Hepatocyte (in vitro differentiated cells): ENCODE data around the gene ALG13. TPM values are rescaled to one million over a fixed set of nuclear protein-coding genes. Genes with fewer than 3 reads are reported as not detected.
A peak's percentile ranks its signal among the peaks of the same experiment; 100 is the strongest.

Experiments used
- DNase-seq: peaks from one replicate; pipeline ENCODE4 v3.0.0-alpha.2; 2016; ENCODE audit warnings: low spot score
- H2AFZ ChIP-seq: fragments of 200-600 bp; sonication (generic); 2 replicates; pipeline ENCODE4 v1.6.0; 2016; ENCODE audit warnings: antibody characterized with exemption, mild to moderate bottlenecking
- H3K27ac ChIP-seq: fragments of 200-600 bp; sonication (generic); 2 replicates; pipeline ENCODE4 v1.5.1; 2016; ENCODE audit warnings: mild to moderate bottlenecking
- H3K27me3 ChIP-seq: fragments of 200-600 bp; sonication (generic); 2 replicates; pipeline ENCODE4 v1.6.1; 2016
- H3K36me3 ChIP-seq: fragments of 200-600 bp; sonication (generic); replicated peaks from 2 replicates; pipeline ENCODE4 v1.5.1; 2016; ENCODE audit warnings: low read depth; ENCODE audit not compliant: insufficient read depth
- H3K4me1 ChIP-seq: fragments of 200-600 bp; sonication (generic); 2 replicates; pipeline ENCODE4 v1.5.1; 2016; ENCODE audit warnings: mild to moderate bottlenecking, moderate library complexity; ENCODE audit not compliant: insufficient read depth
- H3K4me2 ChIP-seq: fragments of 200-600 bp; sonication (generic); 2 replicates; pipeline ENCODE4 v1.6.0; 2016
- H3K4me3 ChIP-seq: fragments of 200-600 bp; sonication (generic); 2 replicates; pipeline ENCODE4 v1.5.1; 2016; ENCODE audit warnings: mild to moderate bottlenecking
- H3K79me2 ChIP-seq: fragments of 200-600 bp; sonication (generic); 2 replicates; pipeline ENCODE4 v1.6.0; 2017; ENCODE audit warnings: mild to moderate bottlenecking
- H3K9me2 ChIP-seq: fragments of 200-600 bp; sonication (generic); replicated peaks from 2 replicates; pipeline ENCODE4 v1.6.0; 2017; ENCODE audit warnings: mild to moderate bottlenecking; ENCODE audit not compliant: insufficient read depth
- H3K9me3 ChIP-seq: fragments of 200-600 bp; sonication (generic); 2 replicates; pipeline ENCODE4 v1.5.1; 2016; ENCODE audit warnings: low read depth, mild to moderate bottlenecking
- H4K20me1 ChIP-seq: fragments of 200-600 bp; sonication (generic); 2 replicates; pipeline ENCODE4 v1.6.0; 2016; ENCODE audit warnings: mild to moderate bottlenecking; ENCODE audit not compliant: insufficient read depth, poor library complexity, severe bottlenecking
- CTCF ChIP-seq: fragments of 200-600 bp; sonication (generic); IDR thresholded peaks from 2 replicates; pipeline ENCODE4 v1.5.1; 2016; ENCODE audit warnings: antibody characterized with exemption, mild to moderate bottlenecking; ENCODE audit not compliant: poor library complexity
- EZH2 ChIP-seq: fragments of 200-600 bp; sonication (generic); IDR thresholded peaks from 2 replicates; pipeline ENCODE4 v1.6.1; 2016; ENCODE audit warnings: antibody characterized with exemption, mild to moderate bottlenecking, borderline replicate concordance
- EZH2phosphoT487 ChIP-seq: fragments of 200-600 bp; sonication (generic); IDR thresholded peaks from one replicate; pipeline ENCODE4 v1.6.1; 2018; ENCODE audit warnings: antibody characterized with exemption, mild to moderate bottlenecking, low read depth, moderate library complexity; ENCODE audit not compliant: unreplicated experiment, severe bottlenecking
- WGBS: methylation state at CpG from one replicate; pipeline ENCODE4 v1.1.6; 2016; ENCODE audit warnings: low lambda C conversion rate; ENCODE audit errors: missing lambda C conversion rate; 5-methylcytosine and 5-hydroxymethylcytosine counted together
- polyA plus RNA-seq: library from polyadenylated mRNA; unstranded; fragments of >200 nt; fragmentation: Nextera tagmentation; extraction: Ambion mirVana; gene quantifications from 2 replicates; pipeline ENCODE4 v1.2.1, GENCODE V29; 2016
- total RNA-seq: library from RNA; depleted of rRNA; stranded (reverse); fragments of >200 nt; gene quantifications from 2 replicates; pipeline ENCODE4 v1.2.3, GENCODE V29; 2014

The ALG13 gene
- total and polyA plus RNA-seq, 2 experiments from 2014 or later = 61.5 to 77.4 TPM

- TF ChIP-seq CTCF (peak; percentile 56), EZH2 (no peak)
- H3K9me3 ChIP-seq = no peaks in the 10 kb centered on the region
- H3K4me1 ChIP-seq = no peaks in the 10 kb centered on the region
- H4K20me1 ChIP-seq = no peaks in the 10 kb centered on the region
- no peak overlapping the region for H2AFZ ChIP-seq
- no peaks in the 10 kb centered on the region for H3K36me3 ChIP-seq
- no peak overlapping the region for H3K4me2 ChIP-seq
- no peaks in the 10 kb centered on the region for H3K79me2 ChIP-seq
- no peaks in the 10 kb centered on the region for H3K9me2 ChIP-seq
- no peak overlapping the region for H3K4me3 ChIP-seq
- no peak overlapping the region for H3K27ac ChIP-seq
- H3K27me3 ChIP-seq = no peaks in the 10 kb centered on the region
- DNase-seq = peak; percentile 13
- WGBS = 83% methylated on average over 5 of the region's 5 CpGs
Observed at GRCh38 chrX:111719426-111720210, 38.6 kb downstream of the ALG13 start.

GRCh38 chrX:111728096-111728495 is 47.1 kb downstream of the ALG13 start:
- no peak overlapping the region for H2AFZ ChIP-seq
- DNase-seq = no peak
- H3K79me2 ChIP-seq = no peaks in the 10 kb centered on the region
- WGBS = 98% methylated on average over 2 of the region's 2 CpGs
- no peak overlapping the region for H3K4me3 ChIP-seq
- H4K20me1 ChIP-seq = no peaks in the 10 kb centered on the region
- H3K9me2 ChIP-seq = no peaks in the 10 kb centered on the region
- no peaks in the 10 kb centered on the region for H3K36me3 ChIP-seq
- H3K4me1 ChIP-seq = no peaks in the 10 kb centered on the region
- TF ChIP-seq EZH2 (no peak), CTCF (no peak), EZH2phosphoT487 (no peak)
- no peaks in the 10 kb centered on the region for H3K27me3 ChIP-seq
- no peak overlapping the region for H3K27ac ChIP-seq
- no peak overlapping the region for H3K4me2 ChIP-seq
- no peaks in the 10 kb centered on the region for H3K9me3 ChIP-seq

GRCh38 chrX:111731351-111731750 is 50.4 kb downstream of the ALG13 start:
- Histone ChIP-seq H3K27me3 (no peaks in the 10 kb centered on the region), H3K9me2 (no peaks in the 10 kb centered on the region), H3K4me1 (no peaks in the 10 kb centered on the region), H3K27ac (no peak overlapping the region), H3K9me3 (no peaks in the 10 kb centered on the region), H3K4me3 (no peak overlapping the region), H3K79me2 (no peaks in the 10 kb centered on the region), H3K4me2 (no peak overlapping the region), H2AFZ (no peak overlapping the region), H3K36me3 (no peaks in the 10 kb centered on the region), H4K20me1 (no peaks in the 10 kb centered on the region)
- no peak for DNase-seq
- TF ChIP-seq EZH2phosphoT487 = no peak
- TF ChIP-seq CTCF = no peak
- TF ChIP-seq EZH2 = no peak
- 90% methylated on average over 4 of the region's 4 CpGs for WGBS
